T47D (cell line): ENCODE results near the gene PRR7.
"Not testable (repeated sequence)": the region's sequence is repeated elsewhere in the genome, so short reads cannot be mapped to it uniquely, and the experiment has no call there.

Experiments
- DNase-seq, 2 experiments: peaks; one replicate each; pipeline versions ENCODE4 v3.0.0 to v3.0.0-alpha.2; 2011 to 2012; ENCODE audit warnings: low read depth in 1 of 2, low spot score in 1 of 2
- JUND ChIP-seq: IDR thresholded peaks from 2 replicates; pipeline ENCODE4 v1.6.1; 2012; ENCODE audit warnings: low read depth
- in situ Hi-C: cut with HindIII; loops from 2 replicates; pipeline ENCODE4 v1.10.0; 2016; ENCODE audit warnings: low sequenced_read_pairs, low pct_unique_long_range_greater_than_20kb

Gene PRR7

GRCh38 chr5:177474846-177475562 is 28.4 kb downstream of the PRR7 start:
- TF ChIP-seq JUND: no peak
- in situ Hi-C loops: no loop called here
- DNase-seq: no peak

- no peak for DNase-seq
- in situ Hi-C loops: no loop called here
- TF ChIP-seq JUND: no peak
Observed at GRCh38 chr5:177475563-177476427, 29.2 kb downstream of the PRR7 start.

GRCh38 chr5:177476531-177477233 is 30.1 kb downstream of the PRR7 start:
- TF ChIP-seq JUND: no peak
- in situ Hi-C loops: no loop called here
- DNase-seq: no peak

GRCh38 chr5:177477701-177478477 is 31.3 kb downstream of the PRR7 start:
- no peak for TF ChIP-seq JUND
- no peak for DNase-seq
- in situ Hi-C loops: no loop called here

GRCh38 chr5:177478711-177479646 is 32.4 kb downstream of the PRR7 start:
- in situ Hi-C loops: no loop called here
- DNase-seq: peak in 1 of 2 experiments; percentile 25
- no peak for TF ChIP-seq JUND

- TF ChIP-seq JUND: no peak
- no peak for DNase-seq
- in situ Hi-C loops: no loop called here
Observed at GRCh38 chr5:177479774-177480173, 33.2 kb downstream of the PRR7 start.

GRCh38 chr5:177482359-177482795 is 35.8 kb downstream of the PRR7 start:
- in situ Hi-C loops: no loop called here
- no peak for DNase-seq
- no peak for TF ChIP-seq JUND

- no peak for DNase-seq
- TF ChIP-seq JUND: no peak
- in situ Hi-C loops: no loop called here
Observed at GRCh38 chr5:177483042-177483441, 36.4 kb downstream of the PRR7 start.

- DNase-seq: no peak
- TF ChIP-seq JUND: no peak
- in situ Hi-C loops: no loop called here
Observed at GRCh38 chr5:177483994-177484901, 37.6 kb downstream of the PRR7 start.

- in situ Hi-C loops: no loop called here
- DNase-seq: no peak
- no peak for TF ChIP-seq JUND
Observed at GRCh38 chr5:177484902-177485549, 38.4 kb downstream of the PRR7 start.

GRCh38 chr5:177485753-177486152 is 39.1 kb downstream of the PRR7 start:
- in situ Hi-C loops, DNase-seq: not testable (repeated sequence)
